GM21576 (cell line): ENCODE data around the gene CIP2A.

ENCODE experiments used
- ATAC-seq: cut with Tn5 transposase; IDR thresholded peaks from one replicate; pipeline ENCODE4 v1.9.1; 2021; ENCODE audit warnings: mild to moderate bottlenecking, moderate library complexity; ENCODE audit not compliant: unreplicated experiment

The CIP2A gene

GRCh38 chr3:108565506-108565905 is 23.7 kb downstream of the CIP2A start:
- ATAC-seq, result no peak

- ATAC-seq, result no peak
Measured at GRCh38 chr3:108564564-108564963, 24.7 kb downstream of the CIP2A start.

- ATAC-seq, result no peak
Measured at GRCh38 chr3:108562565-108562964, 26.7 kb downstream of the CIP2A start.

- no peak for ATAC-seq
Measured at GRCh38 chr3:108555966-108556581, 33.2 kb downstream of the CIP2A start.

GRCh38 chr3:108554913-108555571 is 34.2 kb downstream of the CIP2A start:
- no peak for ATAC-seq

GRCh38 chr3:108554229-108554628 is 35.0 kb downstream of the CIP2A start:
- ATAC-seq, result no peak

- peak; percentile 57 for ATAC-seq
Measured at GRCh38 chr3:108552267-108553159, 36.7 kb downstream of the CIP2A start.

- ATAC-seq, result no peak
Measured at GRCh38 chr3:108548886-108549285, 40.4 kb downstream of the CIP2A start.

- no peak for ATAC-seq
Measured at GRCh38 chr3:108548304-108548703, 40.9 kb downstream of the CIP2A start.

GRCh38 chr3:108546692-108547091 is 42.5 kb downstream of the CIP2A start:
- ATAC-seq, result peak; percentile 66

- no peak for ATAC-seq
Measured at GRCh38 chr3:108546247-108546646, 43.0 kb downstream of the CIP2A start.

- ATAC-seq, result no peak
Measured at GRCh38 chr3:108538083-108538482, 51.2 kb downstream of the CIP2A start.

- ATAC-seq, result peak; percentile 96
Measured at GRCh38 chr3:108528459-108529252, 60.6 kb downstream of the CIP2A start.

- ATAC-seq, result no peak
Measured at GRCh38 chr3:108527817-108528216, 61.4 kb downstream of the CIP2A start.

GRCh38 chr3:108527109-108527508 is 62.1 kb downstream of the CIP2A start:
- ATAC-seq, result no peak

GRCh38 chr3:108525971-108526370 is 63.3 kb downstream of the CIP2A start:
- no peak for ATAC-seq

GRCh38 chr3:108525256-108525655 is 64.0 kb downstream of the CIP2A start:
- no peak for ATAC-seq

- no peak for ATAC-seq
Measured at GRCh38 chr3:108524537-108524936, 64.7 kb downstream of the CIP2A start.

- ATAC-seq, result no peak
Measured at GRCh38 chr3:108518895-108519294, 70.3 kb downstream of the CIP2A start.

- ATAC-seq, result no peak
Measured at GRCh38 chr3:108516881-108517280, 72.4 kb downstream of the CIP2A start.

- no peak for ATAC-seq
Measured at GRCh38 chr3:108513961-108514360, 75.3 kb downstream of the CIP2A start.
